Gastroesophageal sphincter (tissue), 4 donors: ENCODE data around the gene SIMC1. TPM values are rescaled to one million over a fixed set of nuclear protein-coding genes. Genes with fewer than 3 reads are reported as not detected.

Source experiments
- ATAC-seq: fragments of 150-250 bp; one replicate; pipeline ENCODE4 v1.9.1; 2016; ENCODE audit warnings: mild to moderate bottlenecking, moderate library complexity
- H3K27ac ChIP-seq, 4 donors: fragments of 200-600 bp; sonication (generic) in 3 of 4; 1 replicate in 3 of 4; 2 replicates in 1 of 4; pipeline ENCODE4 v1.5.1; 2016 to 2019
- H3K27me3 ChIP-seq: fragments of 200-600 bp; sonication (generic); one replicate; pipeline ENCODE4 v1.5.1; 2019
- H3K36me3 ChIP-seq, 2 donors: fragments of 200-600 bp; sonication (generic); one replicate each; pipeline ENCODE4 v1.5.1; 2019; ENCODE audit warnings: control low read depth in 1 of 2
- H3K4me1 ChIP-seq, 3 donors: fragments of 200-600 bp; sonication (generic); 1 replicate in 2 of 3; 2 replicates in 1 of 3; pipeline ENCODE4 v1.5.1; 2016 to 2019; ENCODE audit warnings: control low read depth in 2 of 3
- H3K4me3 ChIP-seq, 2 donors: fragments of 200-600 bp; sonication (generic); one replicate each; pipeline ENCODE4 v1.5.1; 2019; ENCODE audit warnings: mild to moderate bottlenecking in 1 of 2, moderate library complexity in 1 of 2
- H3K9me3 ChIP-seq, 3 donors: fragments of 200-600 bp; sonication (generic); one replicate each; pipeline ENCODE4 v1.5.1; 2017 to 2019; ENCODE audit warnings: control low read depth in 2 of 3
- EP300 ChIP-seq: sonication (generic); formaldehyde crosslinking; IDR thresholded peaks from one replicate; pipeline ENCODE4 v1.6.1; 2017; ENCODE audit warnings: antibody characterized with exemption, mild to moderate bottlenecking
- POLR2A ChIP-seq, 2 donors: fragments of 450-650 bp; IDR thresholded peaks; one replicate each; pipeline ENCODE4 v1.6.1; 2017; ENCODE audit warnings: antibody characterized with exemption in 2 of 2, mild to moderate bottlenecking in 2 of 2, moderate library complexity in 1 of 2
- POLR2AphosphoS5 ChIP-seq: sonication (generic); formaldehyde crosslinking; IDR thresholded peaks from one replicate; pipeline ENCODE4 v1.6.1; 2017; ENCODE audit warnings: antibody characterized with exemption
- whole genome bisulfite sequencing, 2 donors: methylation state at CpG; one replicate each; pipeline ENCODE4 v1.1.5; 2018; ENCODE audit warnings: low coverage in 1 of 2; 5-methylcytosine and 5-hydroxymethylcytosine counted together
- total RNA-seq, 4 donors: library from RNA; depleted of rRNA; stranded (reverse); fragments of >200 nt; gene quantifications; one replicate each; pipeline ENCODE4 v1.1.0, GENCODE V29; 2016
- TF ChIP-seq, protein P1 (sequence below), 4 experiments: fragments of 200-600 bp in 2 of 4; fragments of 450-650 bp in 2 of 4; sonication (generic) in 1 of 4; IDR thresholded peaks; one replicate each; pipeline ENCODE4 v1.5.1; 2017 to 2019; ENCODE audit warnings: antibody characterized with exemption in 4 of 4, mild to moderate bottlenecking in 2 of 4, moderate library complexity in 2 of 4

Gene SIMC1
- total RNA-seq, 4 donors from 2014 or later, result 11.2 to 84.5 (median 32.7) TPM

DNA sequence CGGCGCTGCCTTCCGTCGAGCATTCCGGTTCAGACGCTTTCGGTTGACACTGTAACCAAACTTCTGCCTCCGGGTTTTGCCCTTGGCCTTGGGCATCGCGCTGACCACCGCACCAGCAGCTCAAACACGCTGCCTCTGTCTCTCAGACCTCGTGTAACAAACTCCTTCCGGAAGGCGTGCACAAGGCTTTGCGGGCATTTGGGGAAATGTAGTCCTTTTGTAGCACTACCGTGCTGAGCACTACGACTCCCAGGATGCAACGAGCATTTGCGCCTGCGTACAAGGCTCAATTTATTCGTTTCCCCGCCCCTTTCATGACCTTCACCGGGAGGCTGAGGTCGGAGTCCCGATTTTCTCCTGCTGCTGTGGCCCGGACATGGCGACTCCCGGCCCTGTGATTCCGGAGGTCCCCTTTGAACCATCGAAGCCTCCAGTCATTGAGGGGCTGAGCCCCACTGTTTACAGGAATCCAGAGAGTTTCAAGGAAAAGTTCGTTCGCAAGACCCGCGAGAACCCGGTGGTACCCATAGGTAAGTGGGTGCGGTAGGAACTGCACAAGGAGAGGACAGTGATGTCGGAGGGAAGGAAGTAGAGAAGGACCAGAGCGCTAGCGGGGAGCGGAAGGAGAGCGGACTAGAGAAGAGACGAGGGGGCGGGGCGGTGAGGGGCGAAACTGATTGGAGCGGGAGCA is 150.4 kb downstream of the SIMC1 start, which contains the start of the genes HIGD2A and NOP16:
HIGD2A (plus strand) TSS at position 308 of the 691 bp plus-strand sequence; CDS start at position 377, 69 bp downstream.
NOP16 (minus strand) TSS at position 155 of the 691 bp plus-strand sequence; CDS start at position 96, 59 bp downstream.
- TF ChIP-seq POLR2A (IDR thresholded peaks at IDR 0.05) (no peak), EP300 (no peak), POLR2AphosphoS5 (peak; percentile 64)
- TF ChIP-seq, protein P1, sequence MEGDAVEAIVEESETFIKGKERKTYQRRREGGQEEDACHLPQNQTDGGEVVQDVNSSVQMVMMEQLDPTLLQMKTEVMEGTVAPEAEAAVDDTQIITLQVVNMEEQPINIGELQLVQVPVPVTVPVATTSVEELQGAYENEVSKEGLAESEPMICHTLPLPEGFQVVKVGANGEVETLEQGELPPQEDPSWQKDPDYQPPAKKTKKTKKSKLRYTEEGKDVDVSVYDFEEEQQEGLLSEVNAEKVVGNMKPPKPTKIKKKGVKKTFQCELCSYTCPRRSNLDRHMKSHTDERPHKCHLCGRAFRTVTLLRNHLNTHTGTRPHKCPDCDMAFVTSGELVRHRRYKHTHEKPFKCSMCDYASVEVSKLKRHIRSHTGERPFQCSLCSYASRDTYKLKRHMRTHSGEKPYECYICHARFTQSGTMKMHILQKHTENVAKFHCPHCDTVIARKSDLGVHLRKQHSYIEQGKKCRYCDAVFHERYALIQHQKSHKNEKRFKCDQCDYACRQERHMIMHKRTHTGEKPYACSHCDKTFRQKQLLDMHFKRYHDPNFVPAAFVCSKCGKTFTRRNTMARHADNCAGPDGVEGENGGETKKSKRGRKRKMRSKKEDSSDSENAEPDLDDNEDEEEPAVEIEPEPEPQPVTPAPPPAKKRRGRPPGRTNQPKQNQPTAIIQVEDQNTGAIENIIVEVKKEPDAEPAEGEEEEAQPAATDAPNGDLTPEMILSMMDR (IDR thresholded peaks at IDR 0.05), result peak in 2 of 4 experiments; percentile 47 to 57
- peak; percentile 97 for ATAC-seq
- WGBS, 2 donors, result 0 to 2% methylated on average over 9 to 21 of the region's 47 CpGs

DNA sequence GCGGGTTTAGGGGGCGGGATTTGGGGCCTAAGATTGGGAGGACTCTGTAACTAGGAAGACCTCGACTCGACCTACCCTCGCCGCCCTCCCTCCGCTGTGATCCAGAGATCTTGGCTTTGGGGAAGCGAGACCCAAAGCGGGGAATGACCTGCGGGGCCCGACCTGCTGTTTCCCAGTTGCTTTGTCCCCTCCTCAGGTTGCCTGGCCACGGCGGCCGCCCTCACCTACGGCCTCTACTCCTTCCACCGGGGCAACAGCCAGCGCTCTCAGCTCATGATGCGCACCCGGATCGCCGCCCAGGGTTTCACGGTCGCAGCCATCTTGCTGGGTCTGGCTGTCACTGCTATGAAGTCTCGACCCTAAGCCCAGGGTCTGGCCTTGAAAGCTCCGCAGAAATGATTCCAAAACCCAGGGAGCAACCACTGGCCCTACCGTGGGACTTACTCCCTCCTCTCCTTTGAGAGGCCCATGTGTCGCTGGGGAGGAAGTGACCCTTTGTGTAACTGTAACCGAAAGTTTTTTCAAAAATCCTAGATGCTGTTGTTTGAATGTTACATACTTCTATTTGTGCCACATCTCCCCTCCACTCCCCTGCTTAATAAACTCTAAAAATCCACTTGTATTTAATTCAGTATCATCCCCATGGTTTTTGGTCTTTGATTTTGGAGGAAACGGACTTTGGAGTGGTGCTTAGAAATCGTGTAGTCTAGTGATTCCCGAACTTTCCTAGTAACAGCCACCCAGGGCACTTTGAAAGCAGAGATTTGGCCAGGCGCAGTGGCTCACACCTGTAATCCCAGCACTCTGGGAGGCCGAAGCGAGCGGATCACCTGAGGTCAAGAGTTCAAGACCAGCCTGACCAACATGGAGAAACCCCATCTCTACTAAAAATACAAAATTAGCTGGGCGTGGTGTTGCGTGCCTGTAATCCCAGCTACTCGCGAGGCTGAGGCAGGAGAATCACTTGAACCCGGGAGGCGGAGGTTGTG is 151.2 kb downstream of the SIMC1 start:
- TF ChIP-seq POLR2A (IDR thresholded peaks at IDR 0.05), result peak; percentile 79 to 81
- TF ChIP-seq, protein P1 (IDR thresholded peaks at IDR 0.05), result no peak
- TF ChIP-seq POLR2AphosphoS5, result peak; percentile 85
- no peak for TF ChIP-seq EP300
- Histone ChIP-seq H3K36me3 (peaks cover 0 to 56% of the 10 kb centered on the region in 2 donors), H3K4me1 (peaks cover 6 to 43% (median 7%) of the 10 kb centered on the region in 3 donors), H3K27me3 (no peaks in the 10 kb centered on the region), H3K4me3 (peak overlapping the region; percentile 92 to 93), H3K27ac (peak overlapping the region; percentile 74 to 97 (median 95)), H3K9me3 (no peaks in the 10 kb centered on the region)
- 1 to 41% methylated on average over 8 to 16 of the region's 41 CpGs for WGBS, 2 donors
- ATAC-seq, result peak; percentile 30

More for the DNA sequence above, 150.4 kb downstream of the SIMC1 start, which contains the start of the genes HIGD2A and NOP16:
- peak within 1 kb of the TSS; percentile 74 to 97 (median 95) for H3K27ac ChIP-seq
- no peaks in the 10 kb centered on the region for H3K9me3 ChIP-seq
- peaks cover 6 to 43% (median 7%) of the 10 kb centered on the region in 3 donors for H3K4me1 ChIP-seq
- H3K36me3 ChIP-seq, result peaks cover 0 to 57% of the 10 kb centered on the region in 2 donors
- peak within 1 kb of the TSS; percentile 92 to 93 for H3K4me3 ChIP-seq
- H3K27me3 ChIP-seq, result no peaks in the 10 kb centered on the region

DNA sequence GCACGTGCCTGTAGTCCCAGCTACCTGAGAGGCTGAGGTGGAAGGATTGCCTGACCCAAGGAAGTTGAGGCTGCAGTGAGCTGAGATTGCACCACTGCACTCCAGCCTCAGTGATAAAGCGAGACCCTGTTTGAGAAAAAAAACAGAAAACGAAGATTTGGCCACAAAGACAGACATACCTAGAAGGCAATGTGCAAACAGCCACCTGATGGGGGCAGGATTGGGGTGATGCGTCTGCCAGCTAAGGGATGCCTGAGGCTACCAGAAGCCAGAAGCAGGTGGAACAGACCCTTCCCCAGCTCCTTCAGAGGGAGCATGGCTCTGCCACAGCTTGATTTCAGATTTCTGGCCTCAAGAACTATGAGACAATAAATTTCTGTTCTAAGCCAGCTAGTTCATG is 153.3 kb downstream of the SIMC1 start:
- H3K4me1 ChIP-seq, result peaks cover 6 to 62% (median 15%) of the 10 kb centered on the region in 3 donors
- 79 to 85% methylated on average over 2 to 4 of the region's 4 CpGs for WGBS, 2 donors
- no peak overlapping the region for H3K27ac ChIP-seq
- no peak for TF ChIP-seq POLR2AphosphoS5
- no peak for TF ChIP-seq EP300
- TF ChIP-seq POLR2A (IDR thresholded peaks at IDR 0.05), result no peak
- TF ChIP-seq, protein P1 (IDR thresholded peaks at IDR 0.05), result no peak
- no peak overlapping the region for H3K4me3 ChIP-seq
- H3K9me3 ChIP-seq, result no peaks in the 10 kb centered on the region
- H3K27me3 ChIP-seq, result no peaks in the 10 kb centered on the region
- H3K36me3 ChIP-seq, result peaks cover 0 to 63% of the 10 kb centered on the region in 2 donors
- no peak for ATAC-seq

DNA sequence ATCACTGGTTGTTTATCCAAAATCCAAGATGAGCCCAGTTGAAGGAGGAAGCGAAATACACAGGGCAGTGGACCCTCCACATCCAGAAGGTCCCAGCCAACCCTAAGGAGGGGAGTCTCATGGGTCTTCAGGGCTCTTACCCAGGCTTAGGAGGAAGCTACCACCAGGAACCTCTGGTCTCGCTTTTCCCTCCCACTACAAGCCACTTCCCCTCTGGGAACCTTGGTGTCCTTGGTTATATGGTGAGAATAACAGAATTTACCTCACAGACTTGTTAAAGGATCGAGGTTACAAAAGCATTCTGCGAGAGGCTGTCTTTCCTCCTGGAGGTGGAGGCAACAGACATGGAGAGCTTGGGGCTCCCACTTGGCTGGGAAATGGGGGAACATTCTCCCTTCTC is 153.8 kb downstream of the SIMC1 start:
- ATAC-seq, result no peak

More for the DNA sequence above, 153.8 kb downstream of the SIMC1 start:
- no peak overlapping the region for H3K27ac ChIP-seq
- WGBS, 2 donors, result 76% methylated on average over 3 of the region's 4 CpGs; no CpG with 5 or more reads in 1 of the 2 donors
- H3K9me3 ChIP-seq, result no peaks in the 10 kb centered on the region
- H3K4me3 ChIP-seq, result no peak overlapping the region
- H3K36me3 ChIP-seq, result peaks cover 0 to 69% of the 10 kb centered on the region in 2 donors
- TF ChIP-seq, protein P1 (IDR thresholded peaks at IDR 0.05), result no peak
- TF ChIP-seq POLR2A (IDR thresholded peaks at IDR 0.05) (no peak), EP300 (no peak), POLR2AphosphoS5 (no peak)
- peaks cover 6 to 60% (median 15%) of the 10 kb centered on the region in 3 donors for H3K4me1 ChIP-seq
- no peaks in the 10 kb centered on the region for H3K27me3 ChIP-seq
